Stimulated activated CD8-positive, alpha-beta memory T cell treated with anti-CD3 and anti-CD28 coated beads, Interleukin-12 subunit alpha, Interleukin-12 subunit beta, amount 100 ng/mL, for 24 hours (primary cell): ENCODE measurements around the gene ZNF30.
"Not testable (repeated sequence)": the region's sequence is repeated elsewhere in the genome, so short reads cannot be mapped to it uniquely, and the experiment has no call there.

ENCODE experiments used
- DNase-seq: peaks from one replicate; pipeline ENCODE4 v3.0.0-alpha.2; 2020; ENCODE audit errors: extremely low read depth

The ZNF30 gene

GRCh38 chr19:34926685-34927375, at the start of gene ZNF30:
Gene ZNF30 (plus strand): TSS chr19:34926903. CDS start chr19:34929948, 3,045 bp downstream.
- DNase-seq = peak; percentile 65

- no peak for DNase-seq
Observed at GRCh38 chr19:34879563-34879962, 47.1 kb upstream of the ZNF30 start.

DNA sequence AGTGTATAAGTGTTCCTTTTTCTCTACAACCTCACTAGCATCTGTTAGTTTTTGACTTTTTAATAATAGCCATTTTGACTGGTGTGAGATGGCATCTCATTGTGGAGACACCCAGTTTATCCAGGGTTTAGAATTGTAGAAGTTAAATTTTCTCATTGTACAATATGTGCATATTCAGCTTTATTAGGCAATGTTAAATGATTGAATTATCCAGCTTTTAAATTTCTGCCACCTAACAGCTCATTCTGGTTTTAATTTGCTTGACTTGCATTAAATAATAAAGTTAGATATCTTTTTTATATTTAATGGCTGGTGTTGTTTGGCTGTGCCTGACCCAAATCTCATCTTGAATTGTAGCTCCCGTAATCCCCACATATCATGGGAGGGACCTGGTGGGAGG, 46.7 kb upstream of the ZNF30 start:
- no peak for DNase-seq

GRCh38 chr19:34881982-34882381, 44.7 kb upstream of the ZNF30 start:
- DNase-seq = no peak

GRCh38 chr19:34888091-34888490, 38.6 kb upstream of the ZNF30 start:
- no peak for DNase-seq

GRCh38 chr19:34900245-34900644, 26.5 kb upstream of the ZNF30 start:
- no peak for DNase-seq

DNA sequence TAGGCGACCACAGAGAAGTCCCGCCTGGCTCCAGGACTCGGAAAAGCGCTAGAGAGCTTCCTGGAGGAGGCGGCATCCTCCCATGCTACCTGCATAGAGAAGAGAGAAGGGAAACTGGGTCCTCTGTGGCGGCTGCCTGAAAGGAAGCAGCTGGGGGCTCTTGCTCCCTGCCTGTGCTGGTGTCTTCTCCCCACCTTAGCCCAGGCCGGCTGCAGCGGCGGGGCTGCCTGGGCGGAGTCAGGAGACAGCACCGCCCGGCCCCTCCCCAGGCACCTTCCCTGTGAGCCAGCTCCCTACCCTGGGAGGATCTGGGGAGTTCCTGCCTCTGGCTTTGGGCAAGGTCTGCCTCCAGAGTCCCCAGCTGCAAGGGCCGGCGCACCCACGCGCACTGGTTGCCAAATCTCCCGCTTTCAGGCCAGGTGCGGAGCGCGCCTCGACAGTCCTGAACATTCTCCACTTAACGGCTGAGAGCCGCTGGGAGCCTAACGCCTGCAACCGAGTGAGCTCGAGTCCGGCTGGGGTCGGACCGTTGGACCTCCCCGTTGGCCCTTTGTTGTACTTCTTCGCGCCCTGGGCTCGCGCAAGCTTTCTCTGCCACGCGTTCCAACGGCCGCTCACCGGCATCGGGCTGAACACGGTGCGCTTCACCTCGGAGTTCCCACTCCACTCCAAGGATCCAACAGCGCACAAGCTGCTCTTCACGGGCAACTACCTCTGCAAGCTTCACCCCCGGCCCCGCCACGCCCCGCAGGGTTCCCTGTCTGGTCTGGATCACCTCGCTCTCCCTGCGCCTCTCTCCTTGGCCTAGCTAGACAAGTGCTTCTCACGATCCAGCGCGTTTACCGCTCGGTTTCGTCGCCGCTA, 21.8 kb upstream of the ZNF30 start:
- DNase-seq = no peak

- no peak for DNase-seq
Observed at GRCh38 chr19:34910770-34911169, 15.9 kb upstream of the ZNF30 start.

DNA sequence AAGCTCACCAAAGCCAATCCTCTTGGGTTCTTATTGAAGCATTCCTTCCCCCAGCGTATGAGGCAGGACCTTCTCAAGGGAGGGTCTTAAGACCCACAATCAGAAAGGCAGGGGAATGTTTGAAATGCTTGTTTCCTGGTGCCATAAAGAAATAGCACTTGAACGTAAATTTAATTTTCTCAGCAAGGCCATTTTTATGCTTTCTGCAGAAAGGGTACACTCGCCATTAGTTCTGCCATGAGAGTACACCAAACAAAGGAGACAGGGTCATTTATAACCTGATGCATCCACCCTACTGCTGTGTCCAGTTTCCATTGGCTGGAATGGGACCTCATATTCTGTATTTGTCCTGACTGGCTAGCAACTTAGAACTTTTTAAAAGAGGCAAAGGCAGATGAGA, 9.6 kb upstream of the ZNF30 start:
- DNase-seq = not testable (repeated sequence)

GRCh38 chr19:34918190-34918589, 8.5 kb upstream of the ZNF30 start:
- DNase-seq = no peak

- not testable (repeated sequence) for DNase-seq
Observed at GRCh38 chr19:34920090-34920786, 6.5 kb upstream of the ZNF30 start.

DNA sequence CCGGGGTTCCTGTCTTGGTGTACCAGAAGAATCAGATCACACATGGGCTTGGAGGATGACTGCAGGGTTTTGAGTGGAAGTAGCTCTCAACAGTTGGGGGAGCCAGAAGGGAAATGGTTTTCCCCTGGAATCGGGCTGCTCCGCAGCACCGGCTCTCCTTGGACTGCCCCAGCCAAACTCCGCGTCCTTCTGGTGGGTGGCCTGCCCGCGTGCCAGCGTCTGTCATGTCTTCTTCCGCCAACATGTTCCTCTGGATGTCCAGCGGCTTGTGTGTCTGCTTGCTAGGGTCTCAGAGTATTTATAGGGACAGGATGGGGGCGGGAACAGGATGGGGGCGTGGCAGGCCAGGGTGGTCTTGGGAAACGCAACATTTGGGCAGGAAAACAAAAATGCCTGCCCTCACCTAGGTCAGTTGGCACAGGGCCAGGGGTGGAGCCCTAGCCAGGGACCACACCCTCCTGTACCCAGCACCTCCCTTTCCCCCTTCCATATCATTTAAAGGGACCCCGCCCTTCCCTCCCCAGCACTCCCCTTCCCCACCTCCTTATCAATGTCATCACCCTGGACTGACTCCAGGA, 1.3 kb upstream of the ZNF30 start:
- no peak for DNase-seq

DNA sequence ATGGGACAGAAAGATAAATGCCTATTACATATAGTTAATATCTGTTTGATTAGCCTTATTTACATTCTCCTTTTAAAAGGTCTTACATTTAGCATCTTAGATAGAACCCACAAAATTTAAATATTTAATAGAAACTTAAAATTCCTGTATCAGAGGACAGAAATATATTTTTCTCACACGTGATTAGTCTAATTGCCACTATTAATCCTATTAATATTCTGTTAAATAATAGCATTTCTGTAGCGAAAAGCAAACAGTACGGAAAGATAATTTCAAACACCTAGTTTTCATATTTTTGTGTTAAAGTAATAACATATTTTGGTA, 380 bp upstream of the ZNF30 start:
- DNase-seq = no peak

DNA sequence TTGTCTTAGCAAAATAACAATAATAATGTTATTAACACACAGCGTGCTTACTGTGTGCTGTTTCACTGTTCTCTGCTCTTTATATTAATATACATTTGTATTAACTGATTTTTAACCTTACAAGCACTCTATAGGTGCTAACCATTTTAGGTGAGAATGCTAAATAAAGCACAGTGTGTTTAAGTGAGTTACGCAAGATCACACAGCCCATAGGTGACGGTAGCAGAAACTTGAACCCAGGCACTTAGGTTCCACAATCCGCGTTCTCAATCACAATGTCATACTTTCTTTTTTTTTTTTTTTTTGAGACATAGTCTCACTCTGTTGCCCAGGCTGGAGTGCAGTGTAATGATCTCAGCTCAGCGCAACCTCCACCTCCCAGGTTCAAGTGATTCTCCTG, 5.8 kb downstream of the ZNF30 start:
- no peak for DNase-seq

GRCh38 chr19:34936184-34936583, 9.5 kb downstream of the ZNF30 start:
- no peak for DNase-seq

DNA sequence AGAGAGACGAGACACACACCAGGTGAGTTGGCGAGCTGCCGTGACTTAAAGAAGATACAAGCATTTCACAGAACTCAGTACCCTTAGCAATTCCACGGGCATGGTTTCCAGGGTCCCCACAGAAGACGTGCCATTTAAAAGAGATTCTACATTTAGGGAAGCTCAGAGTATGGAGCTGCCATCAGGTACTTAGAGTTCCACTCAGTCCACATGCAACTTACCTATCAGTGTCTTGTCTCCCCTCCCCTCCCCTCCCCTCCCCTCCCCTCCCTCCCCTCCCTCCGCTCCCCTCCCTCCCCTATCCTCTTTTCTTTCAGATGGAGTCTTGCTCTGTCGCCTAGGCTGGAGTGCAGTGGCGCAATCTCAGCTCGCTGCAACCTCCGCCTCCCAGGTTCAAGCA, 12.2 kb downstream of the ZNF30 start:
- no peak for DNase-seq

DNA sequence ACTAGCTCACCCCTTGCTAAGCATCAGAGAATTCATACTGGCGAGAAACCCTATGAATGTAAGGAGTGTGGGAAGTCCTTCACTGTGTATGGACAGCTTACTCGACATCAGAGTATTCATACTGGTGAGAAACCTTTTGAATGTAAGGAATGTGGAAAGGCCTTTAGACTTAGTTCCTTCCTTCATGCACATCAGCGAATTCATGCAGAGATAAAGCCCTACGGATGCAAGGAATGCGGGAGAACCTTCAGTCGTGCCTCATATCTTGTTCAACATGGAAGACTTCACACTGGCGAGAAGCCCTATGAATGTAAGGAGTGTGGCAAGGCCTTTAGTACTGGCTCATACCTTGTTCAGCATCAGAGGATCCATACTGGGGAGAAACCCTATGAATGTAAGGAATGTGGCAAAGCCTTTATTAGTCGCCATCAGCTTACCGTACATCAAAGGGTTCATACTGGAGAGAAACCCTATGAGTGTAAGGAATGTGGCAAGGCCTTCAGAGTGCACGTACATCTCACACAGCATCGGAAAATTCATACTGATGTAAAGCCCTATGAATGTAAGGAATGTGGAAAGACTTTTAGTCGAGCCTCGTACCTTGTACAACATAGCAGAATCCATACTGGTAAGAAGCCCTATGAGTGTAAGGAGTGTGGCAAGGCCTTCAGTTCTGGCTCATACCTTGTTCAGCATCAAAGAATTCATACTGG, 17.3 kb downstream of the ZNF30 start:
- no peak for DNase-seq

GRCh38 chr19:34953092-34953491, 26.4 kb downstream of the ZNF30 start:
- no peak for DNase-seq

- DNase-seq = no peak
Observed at GRCh38 chr19:34957830-34958751, 31.4 kb downstream of the ZNF30 start.

DNA sequence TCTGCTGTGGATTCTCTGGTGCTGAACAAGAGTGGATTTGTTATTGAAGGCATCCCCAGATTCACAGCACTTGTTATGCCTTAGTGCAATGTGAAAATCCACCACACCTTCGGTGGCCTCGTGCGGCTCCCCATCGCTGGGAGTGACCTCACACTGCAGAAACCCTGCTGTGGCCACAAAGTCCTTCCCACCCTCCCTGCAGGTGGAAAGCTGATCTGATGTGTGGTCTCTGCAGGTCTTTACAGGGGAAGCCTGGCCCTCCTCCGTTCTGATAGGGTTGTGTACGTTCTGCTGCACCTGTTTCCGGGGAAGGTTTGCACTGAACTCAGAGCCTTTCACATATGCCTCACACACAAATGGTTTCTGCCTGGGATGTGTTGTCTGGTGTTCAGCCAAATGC, 32.3 kb downstream of the ZNF30 start:
- no peak for DNase-seq
